ENCODE results near the gene IKBKG. TPM values are rescaled to one million over a fixed set of nuclear protein-coding genes. Genes with fewer than 3 reads are reported as not detected.
A peak's percentile ranks its signal among the peaks of the same experiment; 100 is the strongest.
"Not testable (repeated sequence)": the region's sequence is repeated elsewhere in the genome, so short reads cannot be mapped to it uniquely, and the experiment has no call there.

IKBKG gene
- total RNA-seq, 1 donor from 2014 or later, result 21.4 TPM

DNA sequence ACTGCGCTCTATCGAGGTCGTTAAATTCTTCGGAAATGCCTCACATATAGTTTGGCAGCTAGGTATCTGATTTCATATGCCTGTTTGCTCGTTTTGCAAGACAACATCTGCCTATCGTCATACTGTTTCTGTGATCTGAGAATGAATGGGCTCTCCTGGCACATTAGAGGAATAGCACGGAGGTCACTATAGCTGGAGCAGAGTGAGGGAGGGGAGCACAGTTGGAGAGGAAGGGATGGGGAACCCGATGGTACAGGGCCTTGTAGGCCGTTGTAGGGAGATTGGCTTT is 552 bp downstream of the IKBKG start:
- DNase-seq (ENCODE audit: low read depth), result no peak
- no peak for TF ChIP-seq CTCF (conservative IDR thresholded peaks at IDR 0.05; ENCODE audit: low read depth, low read length)
- peak overlapping the region; percentile 84 for H3K4me3 ChIP-seq (ENCODE audit: low read depth, low read length)

- no peak overlapping the region for H3K4me3 ChIP-seq (ENCODE audit: low read depth, low read length)
- DNase-seq (ENCODE audit: low read depth), result no peak
- no peak for TF ChIP-seq CTCF (conservative IDR thresholded peaks at IDR 0.05; ENCODE audit: low read depth, low read length)
Observed at GRCh38 chrX:154549766-154550165, 2.3 kb downstream of the IKBKG start.

GRCh38 chrX:154552112-154552806 is 4.8 kb downstream of the IKBKG start:
- H3K4me3 ChIP-seq (ENCODE audit: low read depth, low read length); DNase-seq (ENCODE audit: low read depth): not testable (repeated sequence)

- DNase-seq (ENCODE audit: low read depth); H3K4me3 ChIP-seq (ENCODE audit: low read depth, low read length): not testable (repeated sequence)
Observed at GRCh38 chrX:154558060-154558690, 10.8 kb downstream of the IKBKG start.

GRCh38 chrX:154558896-154559295 is 11.5 kb downstream of the IKBKG start:
- H3K4me3 ChIP-seq (ENCODE audit: low read depth, low read length); DNase-seq (ENCODE audit: low read depth): not testable (repeated sequence)

DNA sequence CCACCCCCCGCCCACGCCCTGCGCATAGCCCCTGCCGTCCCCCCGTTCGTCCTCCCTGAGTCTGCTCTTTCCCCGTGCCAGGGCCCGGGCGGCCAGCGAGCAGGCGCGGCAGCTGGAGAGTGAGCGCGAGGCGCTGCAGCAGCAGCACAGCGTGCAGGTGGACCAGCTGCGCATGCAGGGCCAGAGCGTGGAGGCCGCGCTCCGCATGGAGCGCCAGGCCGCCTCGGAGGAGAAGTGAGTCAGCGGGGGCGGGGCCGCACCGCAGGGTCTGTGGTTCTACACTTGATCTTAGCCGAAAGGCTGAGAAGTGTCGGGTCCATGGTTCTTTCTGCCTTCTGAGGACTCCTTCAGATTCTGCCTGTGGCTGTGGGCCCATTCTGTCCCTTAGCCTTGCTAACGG is 12.9 kb downstream of the IKBKG start:
- DNase-seq (ENCODE audit: low read depth); H3K4me3 ChIP-seq (ENCODE audit: low read depth, low read length): not testable (repeated sequence)

- H3K4me3 ChIP-seq (ENCODE audit: low read depth, low read length); DNase-seq (ENCODE audit: low read depth): not testable (repeated sequence)
Observed at GRCh38 chrX:154562295-154562694, 14.9 kb downstream of the IKBKG start.

GRCh38 chrX:154570361-154570760 is 22.9 kb downstream of the IKBKG start:
- DNase-seq (ENCODE audit: low read depth); H3K4me3 ChIP-seq (ENCODE audit: low read depth, low read length): not testable (repeated sequence)

DNA sequence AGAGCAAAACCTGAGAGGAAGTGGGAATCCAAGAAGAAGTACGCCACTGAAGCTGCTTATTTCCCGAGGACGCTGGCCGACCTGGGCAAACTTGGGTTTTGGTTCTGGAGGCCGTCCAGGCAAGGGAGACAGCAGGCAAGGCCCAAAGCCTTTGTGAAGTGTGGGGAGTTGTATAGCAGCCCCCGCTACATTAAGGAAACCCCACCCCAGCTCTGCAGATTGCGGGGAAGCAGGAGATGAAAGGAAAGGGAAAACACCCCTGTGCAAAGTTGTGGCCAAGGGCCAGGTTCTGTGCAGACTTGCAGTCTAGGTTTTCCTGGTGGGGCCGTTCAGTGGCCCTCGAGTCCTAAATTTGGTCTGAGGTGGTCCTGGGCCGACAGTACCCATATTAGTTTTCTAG is 25.6 kb downstream of the IKBKG start:
- not testable (repeated sequence) for H3K4me3 ChIP-seq (ENCODE audit: low read depth, low read length); DNase-seq (ENCODE audit: low read depth)

GRCh38 chrX:154575076-154575475 is 27.7 kb downstream of the IKBKG start:
- not testable (repeated sequence) for DNase-seq (ENCODE audit: low read depth); H3K4me3 ChIP-seq (ENCODE audit: low read depth, low read length)

DNA sequence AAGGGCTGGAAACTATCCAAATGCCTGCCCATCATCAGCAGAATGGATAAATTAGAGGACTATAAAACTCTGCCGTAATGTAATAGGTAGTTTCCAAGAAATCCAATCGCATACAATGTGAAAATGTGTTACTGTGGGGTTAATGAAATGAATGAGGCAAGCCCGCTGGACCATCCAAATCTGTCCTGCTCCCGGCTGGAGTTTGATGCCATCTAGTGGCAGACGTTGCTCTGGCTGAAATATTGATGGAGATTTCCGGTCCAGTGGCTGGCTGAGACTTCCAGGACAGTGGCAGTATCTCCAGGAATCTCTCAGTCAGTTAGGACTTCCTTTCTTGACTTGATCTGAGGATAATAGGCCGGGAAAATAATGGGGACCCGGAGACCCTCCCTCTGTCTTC is 35.6 kb downstream of the IKBKG start:
- not testable (repeated sequence) for H3K4me3 ChIP-seq (ENCODE audit: low read depth, low read length)

DNA sequence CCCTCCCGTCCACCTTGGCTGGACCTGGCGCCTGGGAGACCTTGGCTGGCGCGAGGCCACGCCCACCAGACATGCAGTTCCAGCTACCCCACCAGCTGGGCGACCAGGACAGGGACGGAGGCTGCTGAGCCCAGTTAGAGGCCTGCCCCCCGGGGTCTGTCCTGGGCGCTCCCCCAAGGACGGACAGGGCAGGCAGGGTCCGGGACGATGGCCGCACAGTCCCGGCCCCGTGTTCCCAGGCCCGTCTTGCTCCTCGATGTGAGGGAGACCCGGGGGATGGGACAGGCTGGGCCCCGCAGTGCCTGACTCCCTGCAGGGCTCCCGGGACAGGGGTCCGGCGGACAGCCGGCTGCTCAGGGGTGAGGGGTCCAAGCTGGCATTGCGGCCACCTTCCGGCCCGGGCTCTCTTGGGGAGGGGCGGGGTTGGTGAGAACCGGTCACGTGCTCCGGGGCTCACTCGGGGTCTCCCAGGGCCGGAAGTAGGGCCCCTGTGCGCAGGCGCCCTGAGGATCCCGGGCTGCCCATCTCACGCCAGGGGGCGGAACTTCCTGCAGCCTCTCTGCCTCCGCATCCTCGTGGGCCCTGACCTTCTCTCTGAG is 37.3 kb downstream of the IKBKG start, which contains the start of gene CTAG1A:
Gene CTAG1A (plus strand): TSS at position 549 of the 599 bp plus-strand sequence. CDS start 74 bp downstream, outside the sequence.
- not testable (repeated sequence) for DNase-seq (ENCODE audit: low read depth); H3K4me3 ChIP-seq (ENCODE audit: low read depth, low read length)

More for the DNA sequence above, 35.6 kb downstream of the IKBKG start:
- not testable (repeated sequence) for DNase-seq (ENCODE audit: low read depth)

DNA sequence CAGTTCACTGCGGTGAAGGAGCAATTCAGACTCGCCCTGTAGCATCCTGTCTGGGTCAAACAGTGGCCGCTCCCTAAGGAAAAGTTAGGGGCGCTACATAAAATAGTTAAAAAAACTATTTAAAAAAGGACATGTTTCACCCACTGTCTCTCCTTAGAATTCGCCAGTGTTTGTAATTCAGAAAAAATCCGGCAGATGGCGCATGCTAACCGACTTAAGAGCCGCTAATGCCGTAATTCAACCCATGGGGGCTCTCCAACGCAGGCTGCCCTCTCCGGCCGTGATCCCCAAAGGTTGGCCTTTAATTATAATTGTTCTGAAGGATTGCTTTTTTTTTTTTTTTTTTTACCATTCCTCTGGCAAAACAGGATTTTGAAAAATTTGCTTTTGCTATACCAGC is 43.0 kb downstream of the IKBKG start:
- not testable (repeated sequence) for DNase-seq (ENCODE audit: low read depth); H3K4me3 ChIP-seq (ENCODE audit: low read depth, low read length)

All from epithelial cell of proximal tubule (primary cell).